SU-DHL-6 (cell line): Measurements from ENCODE around the gene CXADR.

ENCODE experiments used
- H2AFZ ChIP-seq: fragments of 200-600 bp; sonication (generic); 2 replicates; pipeline ENCODE4 v1.6.1; 2014; ENCODE audit warnings: low read depth, mild to moderate bottlenecking, moderate library complexity, mixed read lengths, antibody characterized with exemption, low read length; ENCODE audit not compliant: severe bottlenecking
- H3F3A ChIP-seq: fragments of 200-600 bp; shearing (Covaris generic); 2 replicates; pipeline ENCODE4 v1.6.0; 2016; ENCODE audit warnings: antibody characterized with exemption, mild to moderate bottlenecking; ENCODE audit not compliant: insufficient read depth
- H3K27ac ChIP-seq: fragments of 200-600 bp; sonication (generic); 2 replicates; pipeline ENCODE4 v1.5.1; 2016; ENCODE audit warnings: low read depth, mild to moderate bottlenecking, low read length, moderate library complexity, mixed read lengths
- H3K27me3 ChIP-seq: fragments of 200-600 bp; sonication (generic), shearing (Covaris generic); 2 replicates; pipeline ENCODE4 v1.6.0; 2014; ENCODE audit warnings: mild to moderate bottlenecking, low read length
- H3K36me3 ChIP-seq: fragments of 200-600 bp; sonication (generic); 2 replicates; pipeline ENCODE4 v1.6.1; 2014; ENCODE audit warnings: mild to moderate bottlenecking, low read length, mixed read lengths
- H3K4me2 ChIP-seq: fragments of 300-600, 200-600 bp; shearing (Covaris generic), sonication (generic); 2 replicates; pipeline ENCODE4 v1.6.0; 2014; ENCODE audit warnings: low read length, low read depth, mild to moderate bottlenecking; ENCODE audit not compliant: poor library complexity, severe bottlenecking
- H3K4me3 ChIP-seq: fragments of 200-600 bp; sonication (generic); 2 replicates; pipeline ENCODE4 v1.5.1; 2014; ENCODE audit warnings: antibody characterized with exemption, low read length, mild to moderate bottlenecking, mixed read lengths; ENCODE audit not compliant: insufficient read depth, poor library complexity, severe bottlenecking
- H3K79me2 ChIP-seq: fragments of 200-600 bp; sonication (generic); 2 replicates; pipeline ENCODE4 v1.6.1; 2014; ENCODE audit warnings: mild to moderate bottlenecking, low read length, moderate library complexity; ENCODE audit not compliant: insufficient read depth
- H3K9ac ChIP-seq: fragments of 200-600 bp; sonication (generic); 2 replicates; pipeline ENCODE4 v1.7.0; 2014; ENCODE audit warnings: mild to moderate bottlenecking, low read length
- H3K9me2 ChIP-seq: fragments of 200-600 bp; sonication (generic); replicated peaks from 2 replicates; pipeline ENCODE4 v1.6.1; 2014; ENCODE audit warnings: low read length; ENCODE audit not compliant: insufficient read depth
- H3K9me3 ChIP-seq: fragments of 200-600 bp; sonication (generic); 2 replicates; pipeline ENCODE4 v1.6.1; 2014; ENCODE audit warnings: low read length, mixed read lengths; ENCODE audit not compliant: insufficient read depth
- H4K20me1 ChIP-seq: fragments of 200-600 bp; sonication (generic); 2 replicates; pipeline ENCODE4 v1.6.1; 2014; ENCODE audit warnings: low read depth, mild to moderate bottlenecking, antibody characterized with exemption, low read length, moderate library complexity, mixed read lengths
- CTCF ChIP-seq: fragments of 200-600 bp; sonication (generic); IDR thresholded peaks from one replicate; pipeline ENCODE4 v1.5.1; 2017; ENCODE audit warnings: antibody characterized with exemption, mild to moderate bottlenecking, low read length, moderate library complexity; ENCODE audit not compliant: insufficient read depth, poor library complexity, severe bottlenecking
- EZH2phosphoT487 ChIP-seq: fragments of 200-600 bp; sonication (generic), shearing (Covaris generic); conservative IDR thresholded peaks from 2 replicates; pipeline ENCODE4 v1.6.1; 2018; ENCODE audit warnings: mild to moderate bottlenecking, antibody characterized with exemption, low read length, moderate library complexity, mixed read lengths

The CXADR gene

DNA sequence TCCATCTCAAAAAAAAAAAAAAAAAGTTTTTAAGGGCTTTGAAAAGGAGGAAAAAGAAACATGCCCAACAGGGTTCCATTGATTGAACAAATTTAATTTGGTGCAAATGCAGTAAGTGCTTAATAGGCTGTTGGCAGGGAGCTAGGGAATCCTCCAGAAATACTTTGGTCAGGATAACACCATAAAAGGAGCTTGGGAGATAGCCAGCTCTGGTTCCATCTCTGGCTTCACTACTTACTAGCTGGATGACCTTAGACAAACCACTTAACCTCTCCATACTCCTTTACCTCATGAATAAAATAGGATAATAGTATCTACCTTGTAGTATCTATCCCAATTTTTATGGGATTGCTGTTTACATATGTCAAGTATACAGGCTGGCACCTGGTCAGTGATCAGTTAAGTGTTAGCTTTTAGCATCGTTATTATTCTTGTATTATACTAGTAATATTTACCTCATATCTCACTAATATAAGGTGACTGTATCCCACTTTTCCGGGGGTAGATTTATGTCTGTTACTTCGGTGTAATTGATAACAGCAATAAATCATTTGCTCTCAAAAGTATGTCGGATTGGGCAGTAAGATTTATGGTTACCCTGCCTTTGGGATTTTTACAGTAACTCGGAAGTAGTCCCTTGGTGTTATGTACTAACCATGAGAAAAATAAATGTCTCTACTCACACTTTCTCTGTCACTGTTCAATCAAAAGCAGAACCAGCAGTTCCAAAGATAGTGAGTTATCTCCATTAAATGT is 63.4 kb downstream of the CXADR start:
- Histone ChIP-seq H3K27me3 (no peaks in the 10 kb centered on the region), H3K9me3 (no peaks in the 10 kb centered on the region), H3K27ac (no peak overlapping the region), H2AFZ (no peak overlapping the region), H3K4me2 (no peak overlapping the region), H3K9ac (no peak overlapping the region), H3K4me3 (no peak overlapping the region), H3F3A (no peaks in the 10 kb centered on the region), H4K20me1 (no peaks in the 10 kb centered on the region), H3K9me2 (no peaks in the 10 kb centered on the region), H3K36me3 (no peaks in the 10 kb centered on the region), H3K79me2 (no peaks in the 10 kb centered on the region)
- TF ChIP-seq EZH2phosphoT487, result no peak
- no peak for TF ChIP-seq CTCF

- no peaks in the 10 kb centered on the region for H3K36me3 ChIP-seq
- TF ChIP-seq CTCF (no peak), EZH2phosphoT487 (no peak)
- no peak overlapping the region for H2AFZ ChIP-seq
- H3K4me3 ChIP-seq, result no peak overlapping the region
- H3K27me3 ChIP-seq, result no peaks in the 10 kb centered on the region
- no peaks in the 10 kb centered on the region for H3K9me2 ChIP-seq
- H3K79me2 ChIP-seq, result no peaks in the 10 kb centered on the region
- no peak overlapping the region for H3K9ac ChIP-seq
- H3K27ac ChIP-seq, result no peak overlapping the region
- H3K4me2 ChIP-seq, result no peak overlapping the region
- H3K9me3 ChIP-seq, result no peaks in the 10 kb centered on the region
- H4K20me1 ChIP-seq, result no peaks in the 10 kb centered on the region
- H3F3A ChIP-seq, result no peaks in the 10 kb centered on the region
Measured at GRCh38 chr21:17577701-17578100, 64.9 kb downstream of the CXADR start.

DNA sequence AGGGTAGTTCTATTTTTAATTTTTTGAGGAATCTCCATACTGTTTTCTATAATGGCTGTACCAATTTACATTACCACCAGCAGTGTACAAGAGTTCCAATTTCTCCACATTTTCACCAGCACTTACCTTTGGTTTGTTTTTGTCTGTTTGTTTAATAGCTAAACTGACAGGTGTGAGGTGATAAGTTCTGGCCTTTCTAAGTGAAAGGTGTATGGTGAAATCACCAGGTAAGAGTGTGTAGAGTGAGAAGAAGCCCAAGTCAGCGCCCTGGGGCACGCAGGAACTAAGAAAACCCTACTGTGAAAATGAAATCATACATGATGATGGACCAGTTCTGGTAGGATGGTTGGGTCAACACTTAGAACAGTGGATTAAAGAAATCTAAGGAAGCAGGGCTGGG is 65.3 kb downstream of the CXADR start:
- no peaks in the 10 kb centered on the region for H3K79me2 ChIP-seq
- H3K9ac ChIP-seq, result no peak overlapping the region
- no peaks in the 10 kb centered on the region for H3F3A ChIP-seq
- H2AFZ ChIP-seq, result no peak overlapping the region
- no peak overlapping the region for H3K4me2 ChIP-seq
- H3K27me3 ChIP-seq, result no peaks in the 10 kb centered on the region
- H4K20me1 ChIP-seq, result no peaks in the 10 kb centered on the region
- no peaks in the 10 kb centered on the region for H3K9me3 ChIP-seq
- no peaks in the 10 kb centered on the region for H3K9me2 ChIP-seq
- no peak overlapping the region for H3K4me3 ChIP-seq
- H3K36me3 ChIP-seq, result no peaks in the 10 kb centered on the region
- TF ChIP-seq CTCF (no peak), EZH2phosphoT487 (no peak)
- no peak overlapping the region for H3K27ac ChIP-seq
